CD14-positive monocyte (primary cell): ENCODE data around the gene MECR. TPM values are rescaled to one million over a fixed set of nuclear protein-coding genes. Genes with fewer than 3 reads are reported as not detected.

Experiments
- DNase-seq, 3 donors: peaks; one replicate each; pipeline ENCODE4 v3.0.0-alpha.2; 2011 to 2022
- H2AFZ ChIP-seq: 2 replicates; pipeline ENCODE4 v1.6.0; 2012; ENCODE audit warnings: mild to moderate bottlenecking, low read depth, low read length, inconsistent platforms; ENCODE audit not compliant: insufficient read depth, poor library complexity, severe bottlenecking
- H3K27ac ChIP-seq, 2 donors: 1 replicate in 1 of 2; 2 replicates in 1 of 2; pipeline ENCODE4 v1.5.1; 2012 to 2013; ENCODE audit warnings: low read length in 2 of 2, control low read depth in 1 of 2, inconsistent platforms in 1 of 2, low read depth in 1 of 2, mild to moderate bottlenecking in 1 of 2
- H3K27me3 ChIP-seq, 2 donors: one replicate each; pipeline versions ENCODE4 v1.6.0 to v1.6.1; 2011 to 2013; ENCODE audit warnings: low read length in 2 of 2; ENCODE audit not compliant: control insufficient read depth in 2 of 2, insufficient read depth in 2 of 2
- H3K36me3 ChIP-seq, 2 donors: replicated peaks in 1 of 2; 1 replicate in 1 of 2; 2 replicates in 1 of 2; pipeline versions ENCODE4 v1.5.1 to v1.6.1; 2012 to 2013; ENCODE audit warnings: low read length in 2 of 2, control low read depth in 1 of 2, inconsistent platforms in 1 of 2, mild to moderate bottlenecking in 1 of 2; ENCODE audit not compliant: insufficient read depth in 2 of 2, control insufficient read depth in 1 of 2
- H3K4me1 ChIP-seq, 2 donors: 1 replicate in 1 of 2; 2 replicates in 1 of 2; pipeline versions ENCODE4 v1.5.1 to v1.6.1; 2012 to 2013; ENCODE audit warnings: low read length in 2 of 2, control low read depth in 1 of 2, inconsistent platforms in 1 of 2, mild to moderate bottlenecking in 1 of 2, moderate library complexity in 1 of 2; ENCODE audit not compliant: insufficient read depth in 2 of 2, control insufficient read depth in 1 of 2
- H3K4me2 ChIP-seq: replicated peaks from 2 replicates; pipeline ENCODE3; 2012; ENCODE audit warnings: low read length, moderate library complexity, mild to moderate bottlenecking; ENCODE audit not compliant: poor library complexity, severe bottlenecking; ENCODE audit errors: extremely low read depth
- H3K4me3 ChIP-seq, 3 experiments: fragments of 200-600 bp in 1 of 3; sonication (generic) in 1 of 3; replicated peaks in 1 of 3; 1 replicate in 2 of 3; 2 replicates in 1 of 3; pipeline ENCODE4 v1.5.1; 2011 to 2013; ENCODE audit warnings: low read length in 3 of 3, mild to moderate bottlenecking in 3 of 3, control low read depth in 2 of 3, low read depth in 2 of 3, inconsistent platforms in 1 of 3, moderate library complexity in 1 of 3
- H3K79me2 ChIP-seq: 2 replicates; pipeline ENCODE4 v1.6.0; 2012; ENCODE audit warnings: mild to moderate bottlenecking, control low read depth, inconsistent platforms, low read length, moderate library complexity; ENCODE audit not compliant: insufficient read depth
- H3K9ac ChIP-seq: 2 replicates; pipeline ENCODE4 v1.6.0; 2017; ENCODE audit warnings: low read length, mild to moderate bottlenecking; ENCODE audit not compliant: insufficient read depth, poor library complexity, severe bottlenecking
- H3K9me3 ChIP-seq, 2 donors: replicated peaks in 1 of 2; 1 replicate in 1 of 2; 2 replicates in 1 of 2; pipeline versions ENCODE4 v1.5.1 to v1.6.1; 2012 to 2013; ENCODE audit warnings: low read length in 2 of 2, control low read depth in 1 of 2; ENCODE audit not compliant: control insufficient read depth in 1 of 2, insufficient read depth in 1 of 2
- H4K20me1 ChIP-seq: 2 replicates; pipeline ENCODE4 v1.6.0; 2012; ENCODE audit warnings: mild to moderate bottlenecking, low read length, control low read depth, moderate library complexity; ENCODE audit not compliant: insufficient read depth
- H3K27ac Mint-ChIP-seq, 7 donors: one replicate each; pipeline ENCODE4 v1.8.0; 2020; ENCODE audit warnings: mild to moderate bottlenecking in 7 of 7, mixed read lengths in 7 of 7, moderate library complexity in 6 of 7, inconsistent platforms in 2 of 7
- H3K27me3 Mint-ChIP-seq, 3 donors: one replicate each; pipeline ENCODE4 v1.8.0; 2021 to 2022; ENCODE audit warnings: low read depth in 3 of 3, mild to moderate bottlenecking in 3 of 3, mixed read lengths in 3 of 3, moderate library complexity in 3 of 3, inconsistent platforms in 1 of 3
- H3K36me3 Mint-ChIP-seq, 2 donors: one replicate each; pipeline ENCODE4 v1.8.0; 2020; ENCODE audit warnings: mixed read lengths in 2 of 2, inconsistent platforms in 1 of 2, mild to moderate bottlenecking in 1 of 2
- H3K4me1 Mint-ChIP-seq: one replicate; pipeline ENCODE4 v1.8.0; 2020; ENCODE audit warnings: mild to moderate bottlenecking, mixed read lengths
- H3K4me3 Mint-ChIP-seq, 2 donors: one replicate each; pipeline ENCODE4 v1.8.0; 2020; ENCODE audit warnings: mild to moderate bottlenecking in 2 of 2, mixed read lengths in 2 of 2, moderate library complexity in 1 of 2
- H3K9me3 Mint-ChIP-seq, 7 donors: one replicate each; pipeline ENCODE4 v1.8.0; 2020 to 2022; ENCODE audit warnings: mixed read lengths in 7 of 7, mild to moderate bottlenecking in 6 of 7, moderate library complexity in 6 of 7, inconsistent platforms in 2 of 7
- CTCF ChIP-seq: fragments of 200-600 bp; IDR thresholded peaks from one replicate; pipeline ENCODE4 v1.8.0; 2022; ENCODE audit warnings: antibody characterized with exemption, mild to moderate bottlenecking
- WGBS: methylation state at CpG from one replicate; pipeline ENCODE4 v1.1.5; 2013; ENCODE audit warnings: missing lambda C conversion rate; ENCODE audit not compliant: insufficient coverage; 5-methylcytosine and 5-hydroxymethylcytosine counted together
- intact Hi-C, 2 donors: fragments of 100-400 bp; cut with micrococcal nuclease; formaldehyde crosslinking; loops; one replicate each; pipeline versions ENCODE4 v1.15.0 to v1.15.1; 2023
- polyA plus RNA-seq, 3 donors: library from polyadenylated mRNA; depleted of rRNA in 1 of 3; unstranded in 2 of 3; stranded (reverse) in 1 of 3; fragments of 300-500 nt in 2 of 3; fragments of >200 nt in 1 of 3; fragmentation: Illumina TruSeq in 2 of 3; gene quantifications; 1 replicate in 2 of 3; 2 replicates in 1 of 3; pipeline ENCODE4 v1.2.3, GENCODE V29; 2012 to 2021

MECR gene
- polyA plus RNA-seq, 3 donors: 6.3 to 8.5 (median 7.5) TPM

- H3K4me3 Mint-ChIP-seq: no peak overlapping the region
- peaks cover 9 to 24% (median 17%) of the 10 kb centered on the region in 3 donors for H3K27me3 Mint-ChIP-seq
- no peaks in the 10 kb centered on the region for H3K79me2 ChIP-seq
- no peak overlapping the region for H2AFZ ChIP-seq
- intact Hi-C loops: no loop called here
- H4K20me1 ChIP-seq: no peaks in the 10 kb centered on the region
- no peaks in the 10 kb centered on the region for H3K36me3 Mint-ChIP-seq
- H3K4me1 Mint-ChIP-seq: no peaks in the 10 kb centered on the region
- no peaks in the 10 kb centered on the region for H3K4me1 ChIP-seq
- H3K4me3 ChIP-seq: no peak overlapping the region
- DNase-seq: no peak
- H3K27ac ChIP-seq: no peak overlapping the region
- peaks cover 0 to 8% (median 3%) of the 10 kb centered on the region in 7 donors for H3K9me3 Mint-ChIP-seq
- no peaks in the 10 kb centered on the region for H3K36me3 ChIP-seq
- H3K27me3 ChIP-seq: peaks cover 0 to 3% of the 10 kb centered on the region in 2 donors
- H3K27ac Mint-ChIP-seq: no peak overlapping the region
- no peak overlapping the region for H3K4me2 ChIP-seq
- 95% methylated on average over 11 of the region's 14 CpGs for whole genome bisulfite sequencing
- no peaks in the 10 kb centered on the region for H3K9me3 ChIP-seq
- no peak for TF ChIP-seq CTCF
- no peak overlapping the region for H3K9ac ChIP-seq
Observed at GRCh38 chr1:29275435-29275834, 44.7 kb upstream of the MECR start.

- no peaks in the 10 kb centered on the region for H4K20me1 ChIP-seq
- H3K9ac ChIP-seq: no peak overlapping the region
- no peak overlapping the region for H3K4me3 ChIP-seq
- Mint-ChIP-seq H3K27me3 (peaks cover 19 to 45% (median 24%) of the 10 kb centered on the region in 3 donors), H3K4me3 (no peak overlapping the region), H3K27ac (no peak overlapping the region), H3K36me3 (no peaks in the 10 kb centered on the region), H3K4me1 (no peaks in the 10 kb centered on the region), H3K9me3 (peaks cover 0 to 8% (median 3%) of the 10 kb centered on the region in 7 donors)
- H3K27me3 ChIP-seq: peaks cover 6 to 13% of the 10 kb centered on the region in 2 donors
- 75% methylated on average over 2 of the region's 6 CpGs for WGBS
- no peak for TF ChIP-seq CTCF
- intact Hi-C loops: no loop called here
- no peaks in the 10 kb centered on the region for H3K9me3 ChIP-seq
- DNase-seq: no peak
- no peaks in the 10 kb centered on the region for H3K4me1 ChIP-seq
- no peak overlapping the region for H2AFZ ChIP-seq
- no peaks in the 10 kb centered on the region for H3K36me3 ChIP-seq
- no peaks in the 10 kb centered on the region for H3K79me2 ChIP-seq
- no peak overlapping the region for H3K4me2 ChIP-seq
- H3K27ac ChIP-seq: no peak overlapping the region
Observed at GRCh38 chr1:29272147-29272907, 41.6 kb upstream of the MECR start.
